IMR-90 (cell line): ENCODE data around the gene SPOCK3.

Source experiments
- BHLHE40 ChIP-seq: fragments of 150-350 bp; IDR thresholded peaks from 2 replicates; pipeline ENCODE4 v1.6.1; 2016; ENCODE audit warnings: mild to moderate bottlenecking, low read depth, low read length
- CEBPB ChIP-seq: IDR thresholded peaks from 2 replicates; pipeline ENCODE4 v1.6.1; 2012; ENCODE audit warnings: low read depth, low read length, improper control_type of control experiment
- CHD1 ChIP-seq: IDR thresholded peaks from 2 replicates; pipeline ENCODE4 v1.6.1; 2012; ENCODE audit warnings: low read depth, low read length, improper control_type of control experiment
- MXI1 ChIP-seq: IDR thresholded peaks from 2 replicates; pipeline ENCODE4 v1.6.1; 2012; ENCODE audit warnings: low read depth, mild to moderate bottlenecking, low read length, moderate library complexity, borderline replicate concordance
- NFE2L2 ChIP-seq: fragments of 150-350 bp; IDR thresholded peaks from 2 replicates; pipeline ENCODE4 v1.6.1; 2016; ENCODE audit warnings: low read depth, mild to moderate bottlenecking, low read length
- POLR2A ChIP-seq: IDR thresholded peaks from 2 replicates; pipeline ENCODE4 v1.6.1; 2012; ENCODE audit warnings: mild to moderate bottlenecking, low read depth, low read length
- RAD21 ChIP-seq: IDR thresholded peaks from 2 replicates; pipeline ENCODE4 v1.6.1; 2012; ENCODE audit warnings: low read length, improper control_type of control experiment
- RFX5 ChIP-seq: IDR thresholded peaks from 2 replicates; pipeline ENCODE4 v1.8.0; 2012; ENCODE audit warnings: low read depth, mild to moderate bottlenecking, low read length, moderate library complexity
- SMC3 ChIP-seq: fragments of 150-350 bp; IDR thresholded peaks from 2 replicates; pipeline ENCODE4 v1.6.1; 2016; ENCODE audit warnings: low read depth, mild to moderate bottlenecking, antibody characterized with exemption, low read length, moderate library complexity
- TF ChIP-seq, protein P1 (sequence below): conservative IDR thresholded peaks from 2 replicates; pipeline ENCODE4 v1.5.1; 2012; ENCODE audit warnings: mild to moderate bottlenecking, low read depth, low read length, improper control_type of control experiment

DNA sequence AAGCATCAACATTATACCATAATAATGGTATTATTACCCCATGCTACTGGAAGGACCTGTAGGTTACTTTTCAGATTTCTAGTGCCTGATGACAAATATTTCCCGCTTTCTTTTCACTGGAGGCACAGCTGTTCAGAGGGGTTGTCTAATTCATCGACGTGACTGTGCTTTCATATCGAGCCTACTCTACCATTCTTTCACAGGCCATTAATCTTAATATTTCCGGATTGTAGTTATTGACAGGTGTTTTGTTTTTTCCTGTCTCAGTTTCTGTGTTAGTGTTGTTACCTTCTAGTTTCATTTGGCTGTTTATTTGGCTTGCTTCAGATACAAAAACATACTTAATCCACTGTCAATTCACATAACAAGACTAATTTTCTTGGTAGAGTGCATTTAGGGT is 330.9 kb downstream of the SPOCK3 start:
- TF ChIP-seq, protein P1, sequence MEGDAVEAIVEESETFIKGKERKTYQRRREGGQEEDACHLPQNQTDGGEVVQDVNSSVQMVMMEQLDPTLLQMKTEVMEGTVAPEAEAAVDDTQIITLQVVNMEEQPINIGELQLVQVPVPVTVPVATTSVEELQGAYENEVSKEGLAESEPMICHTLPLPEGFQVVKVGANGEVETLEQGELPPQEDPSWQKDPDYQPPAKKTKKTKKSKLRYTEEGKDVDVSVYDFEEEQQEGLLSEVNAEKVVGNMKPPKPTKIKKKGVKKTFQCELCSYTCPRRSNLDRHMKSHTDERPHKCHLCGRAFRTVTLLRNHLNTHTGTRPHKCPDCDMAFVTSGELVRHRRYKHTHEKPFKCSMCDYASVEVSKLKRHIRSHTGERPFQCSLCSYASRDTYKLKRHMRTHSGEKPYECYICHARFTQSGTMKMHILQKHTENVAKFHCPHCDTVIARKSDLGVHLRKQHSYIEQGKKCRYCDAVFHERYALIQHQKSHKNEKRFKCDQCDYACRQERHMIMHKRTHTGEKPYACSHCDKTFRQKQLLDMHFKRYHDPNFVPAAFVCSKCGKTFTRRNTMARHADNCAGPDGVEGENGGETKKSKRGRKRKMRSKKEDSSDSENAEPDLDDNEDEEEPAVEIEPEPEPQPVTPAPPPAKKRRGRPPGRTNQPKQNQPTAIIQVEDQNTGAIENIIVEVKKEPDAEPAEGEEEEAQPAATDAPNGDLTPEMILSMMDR: no peak
- TF ChIP-seq POLR2A: no peak
- TF ChIP-seq RAD21: no peak
- no peak for TF ChIP-seq SMC3
- TF ChIP-seq BHLHE40: no peak
- no peak for TF ChIP-seq CEBPB
- no peak for TF ChIP-seq RFX5
- no peak for TF ChIP-seq NFE2L2
- TF ChIP-seq CHD1: no peak
- TF ChIP-seq MXI1: no peak
